GM19468 (cell line): ENCODE results near the gene PCYT1A.
"Not testable (repeated sequence)": the region's sequence is repeated elsewhere in the genome, so short reads cannot be mapped to it uniquely, and the experiment has no call there.

Experiments used
- ATAC-seq: cut with Tn5 transposase; IDR thresholded peaks from one replicate; pipeline ENCODE4 v1.9.1; 2021; ENCODE audit warnings: mild to moderate bottlenecking, moderate library complexity, moderate number of reproducible peaks; ENCODE audit not compliant: unreplicated experiment; ENCODE audit errors: extremely low read depth

The PCYT1A gene

GRCh38 chr3:196292286-196292923 lies 4.9 kb upstream of the PCYT1A start:
- ATAC-seq: no peak

DNA sequence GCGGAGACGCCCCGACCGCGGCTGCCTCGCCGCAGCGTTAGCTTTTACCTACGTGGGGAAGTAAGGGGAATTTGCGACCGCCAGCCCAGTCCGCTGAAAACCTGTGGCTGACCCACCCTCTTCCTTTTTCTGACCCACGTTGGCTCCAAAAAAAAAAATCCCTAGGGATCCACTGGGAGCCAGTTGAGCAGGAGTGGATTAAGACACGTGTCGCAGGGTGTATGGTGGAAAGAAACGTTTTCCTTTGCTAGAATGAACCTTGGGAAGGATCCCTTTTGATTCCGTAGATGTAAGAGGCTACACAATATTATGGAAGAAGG lies 575 bp upstream of the PCYT1A start:
- ATAC-seq: no peak

DNA sequence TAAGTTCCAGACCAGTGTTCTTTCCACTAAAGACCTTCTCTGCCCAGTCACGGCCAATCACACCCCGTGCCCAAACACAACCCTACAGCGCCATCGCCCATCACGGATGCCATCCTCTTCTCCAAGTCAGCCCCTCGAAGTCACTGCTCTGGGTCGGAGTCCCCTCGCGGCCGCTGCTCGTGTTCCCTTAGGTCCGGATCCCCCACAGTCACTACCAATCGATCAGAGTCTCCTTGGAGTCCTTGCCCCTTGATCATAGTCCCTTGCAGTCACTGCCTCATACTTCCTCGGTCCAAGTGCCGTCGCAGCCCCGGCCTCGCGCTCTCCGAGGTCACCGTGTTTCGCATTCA lies 461 bp downstream of the PCYT1A start:
- no peak for ATAC-seq

GRCh38 chr3:196284396-196284795 lies 3.1 kb downstream of the PCYT1A start:
- ATAC-seq: no peak

DNA sequence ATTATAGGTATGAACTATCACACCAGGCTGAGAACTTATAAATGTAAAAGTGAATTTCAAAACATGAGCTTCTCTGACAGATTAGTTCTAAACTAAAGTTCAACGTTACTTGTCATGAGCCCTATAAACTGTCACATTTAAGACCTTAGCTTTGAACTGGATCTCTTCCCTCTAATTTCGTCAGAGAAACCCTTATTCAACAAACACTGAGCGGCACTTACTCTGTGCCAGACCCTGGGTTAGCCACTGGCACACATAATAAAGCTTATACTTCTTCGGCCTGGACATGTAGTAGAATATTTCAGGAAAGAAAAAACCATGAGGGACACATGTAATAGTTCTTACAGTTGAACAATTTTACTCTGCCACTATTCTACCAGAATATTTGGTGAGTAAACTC lies 5.6 kb downstream of the PCYT1A start:
- ATAC-seq: no peak

GRCh38 chr3:196280689-196281440 lies 6.7 kb downstream of the PCYT1A start:
- no peak for ATAC-seq

GRCh38 chr3:196275126-196275525 lies 12.4 kb downstream of the PCYT1A start:
- ATAC-seq: no peak

DNA sequence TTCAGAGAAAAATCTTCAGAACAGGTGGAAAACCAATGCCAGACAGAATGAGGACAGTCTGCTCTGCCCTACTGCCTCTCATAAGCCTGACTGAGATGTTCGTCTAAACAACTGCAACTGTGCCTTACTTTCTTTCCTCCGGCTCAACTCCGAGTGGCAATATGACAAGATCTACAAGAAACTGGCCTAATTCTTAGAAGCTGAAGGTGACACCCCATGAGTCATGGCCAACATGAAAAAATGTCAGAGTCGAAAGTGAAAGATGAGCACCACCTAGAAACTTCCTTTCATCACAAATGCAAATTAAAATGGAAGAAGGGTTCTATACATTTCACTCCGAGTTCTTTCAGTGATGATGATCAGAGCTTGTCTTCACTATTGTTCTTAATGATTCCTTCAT lies 12.9 kb downstream of the PCYT1A start:
- ATAC-seq: peak; percentile 45

GRCh38 chr3:196273655-196274054 lies 13.9 kb downstream of the PCYT1A start:
- ATAC-seq: no peak

DNA sequence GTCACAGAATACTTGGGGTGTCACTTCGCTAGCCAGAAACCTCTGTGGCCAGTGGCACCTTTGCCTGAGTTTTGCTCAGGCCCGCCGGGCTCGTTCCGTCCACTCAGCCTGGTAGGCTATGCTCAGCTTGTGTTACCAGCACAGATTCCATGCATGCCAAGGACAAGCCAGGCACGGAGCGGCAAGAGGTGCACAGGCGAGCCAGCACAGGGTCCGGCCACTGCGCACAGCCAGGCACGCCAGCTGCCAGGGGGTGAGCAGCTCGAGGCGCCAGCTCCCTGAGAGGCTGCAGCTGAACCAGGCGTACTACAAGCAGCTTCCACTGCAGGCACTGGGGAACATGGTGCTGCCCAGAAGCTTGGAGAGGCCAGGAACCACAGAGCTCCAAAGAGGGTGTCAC lies 14.7 kb downstream of the PCYT1A start:
- no peak for ATAC-seq

DNA sequence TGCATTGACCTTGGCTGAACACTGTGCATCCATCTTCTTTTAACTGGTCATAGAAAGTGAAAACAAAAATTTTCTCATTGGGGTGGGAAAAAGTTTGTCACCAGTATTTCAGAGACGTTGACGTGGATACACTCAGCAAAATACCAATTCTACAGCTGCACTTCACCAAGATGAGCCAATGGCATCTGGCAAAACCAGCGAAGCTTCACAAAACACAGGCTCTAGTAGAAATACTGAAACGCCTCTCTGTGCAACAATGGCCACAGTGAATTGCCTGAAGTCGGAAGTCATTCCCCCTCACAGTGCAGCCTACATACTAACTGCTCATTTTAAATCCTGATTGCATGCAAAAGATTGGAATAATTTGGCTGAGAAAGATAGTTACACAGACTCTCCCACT lies 17.0 kb downstream of the PCYT1A start:
- no peak for ATAC-seq

- no peak for ATAC-seq
Measured at GRCh38 chr3:196268284-196269163, 19.0 kb downstream of the PCYT1A start.

- ATAC-seq: no peak
Measured at GRCh38 chr3:196263819-196264218, 23.7 kb downstream of the PCYT1A start.

- no peak for ATAC-seq
Measured at GRCh38 chr3:196260784-196261183, 26.7 kb downstream of the PCYT1A start.

DNA sequence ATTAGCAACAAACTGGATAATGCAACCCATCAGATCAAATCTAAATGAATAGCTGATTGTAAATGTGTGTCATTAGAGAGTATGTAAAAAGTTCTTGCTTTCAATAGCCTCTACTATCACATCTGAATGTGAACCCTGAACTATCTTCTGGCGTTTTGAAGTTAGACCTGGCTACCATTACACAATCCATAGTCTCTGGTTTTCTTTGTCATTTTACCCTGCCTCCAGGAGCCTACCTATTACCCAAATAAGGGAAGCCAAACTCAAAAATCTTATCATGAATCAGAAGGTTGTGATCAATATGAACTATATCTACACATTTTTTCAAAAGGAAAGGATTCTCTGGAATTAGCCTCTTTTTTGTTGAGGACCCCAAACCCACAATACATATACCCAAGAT lies 31.8 kb downstream of the PCYT1A start:
- no peak for ATAC-seq

DNA sequence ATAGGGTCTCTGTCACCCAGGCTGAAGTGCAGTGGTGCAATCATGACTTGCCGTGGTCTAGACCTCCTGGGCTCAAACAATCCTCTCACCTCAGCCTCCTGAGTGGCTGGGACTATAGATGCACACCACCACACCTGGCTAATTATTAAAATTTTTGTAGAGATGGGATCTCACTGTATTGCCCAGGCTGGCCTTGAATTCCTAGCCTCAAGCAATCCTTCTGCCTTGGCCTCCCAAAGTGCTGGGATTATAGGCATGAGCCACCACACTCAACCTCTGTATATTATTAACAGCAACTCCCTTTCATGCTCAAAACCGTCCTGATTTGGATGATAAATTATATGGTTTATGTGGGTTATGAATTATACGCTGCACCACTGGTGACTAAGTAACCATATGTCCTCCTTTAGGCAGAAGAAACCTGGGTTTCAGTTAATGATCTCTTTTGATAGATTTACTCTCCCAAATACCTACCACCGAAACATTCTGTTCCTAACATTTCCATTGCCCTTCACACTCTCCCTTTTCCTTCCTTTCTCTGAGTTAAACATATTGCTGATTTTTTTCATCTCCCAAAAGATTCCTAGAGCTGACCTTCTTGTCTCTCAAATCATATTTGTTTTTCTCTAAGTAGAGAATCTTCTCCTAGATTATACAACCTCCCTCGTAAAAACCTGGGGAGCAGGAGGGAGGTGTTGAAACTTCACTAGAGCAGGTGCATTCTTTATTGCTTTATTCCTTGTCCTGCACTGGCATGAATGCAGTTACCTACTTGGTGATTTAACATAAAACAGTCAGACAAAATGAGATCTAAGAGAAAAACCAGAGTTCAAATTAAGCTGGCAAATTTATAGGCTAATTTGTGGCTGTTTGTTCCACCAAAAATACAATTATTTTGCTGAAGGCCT lies 32.9 kb downstream of the PCYT1A start:
- no peak for ATAC-seq

GRCh38 chr3:196251918-196252317 lies 35.6 kb downstream of the PCYT1A start:
- no peak for ATAC-seq

GRCh38 chr3:196246612-196247308 lies 40.8 kb downstream of the PCYT1A start:
- no peak for ATAC-seq

DNA sequence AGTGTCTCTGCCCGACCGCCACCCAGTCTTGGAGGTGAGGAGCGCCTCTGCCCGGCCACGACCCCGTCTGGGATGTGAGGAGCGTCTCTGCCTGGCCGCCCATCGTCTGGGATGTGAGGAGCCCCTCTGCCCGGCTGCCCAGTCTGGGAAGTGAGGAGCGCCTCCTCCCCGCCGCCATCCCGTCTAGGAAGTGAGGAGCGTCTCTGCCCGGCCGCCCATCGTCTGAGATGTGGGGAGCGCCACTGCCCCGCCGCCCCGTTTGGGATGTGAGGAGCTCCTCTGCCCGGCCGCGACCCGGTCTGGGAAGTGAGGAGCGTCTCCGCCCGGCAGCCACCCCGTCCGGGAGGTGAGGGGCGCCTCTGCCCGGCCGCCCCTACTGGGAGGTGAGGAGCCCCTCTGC lies 43.4 kb downstream of the PCYT1A start:
- ATAC-seq: not testable (repeated sequence)

DNA sequence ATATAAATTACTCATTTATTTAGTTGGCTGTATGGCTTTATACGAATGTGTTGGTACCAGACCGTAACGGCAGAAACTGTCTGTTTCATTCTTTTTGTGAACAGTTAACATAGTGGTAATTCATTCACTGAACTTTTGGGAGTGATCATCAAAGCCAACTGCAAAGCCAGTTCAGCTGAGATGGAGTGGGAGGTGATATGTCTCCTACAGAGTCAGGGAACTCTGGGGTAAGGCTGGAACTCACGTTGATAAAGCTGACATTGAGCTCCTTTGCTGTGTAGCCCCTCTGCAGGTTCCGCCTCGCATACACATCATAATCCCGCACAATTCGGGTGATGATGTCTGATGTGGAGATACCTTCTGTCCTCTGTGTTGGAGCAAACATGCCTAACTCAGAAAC lies 45.8 kb downstream of the PCYT1A start:
- ATAC-seq: no peak
